Mucosa of rectum (tissue), 2 donors: ENCODE results near the gene MAGI2.

ENCODE experiments used
- H3K27ac ChIP-seq, 2 donors: one replicate each; pipeline ENCODE4 v1.7.0; 2013; ENCODE audit warnings: inconsistent platforms in 2 of 2, low read depth in 2 of 2, low read length in 2 of 2
- H3K27me3 ChIP-seq, 2 donors: one replicate each; pipeline ENCODE4 v1.7.0; 2013; ENCODE audit warnings: low read length in 2 of 2; ENCODE audit not compliant: control insufficient read depth in 2 of 2, insufficient read depth in 2 of 2
- H3K36me3 ChIP-seq, 2 donors: one replicate each; pipeline ENCODE4 v1.7.0; 2013; ENCODE audit warnings: low read length in 2 of 2; ENCODE audit not compliant: control insufficient read depth in 2 of 2, insufficient read depth in 2 of 2
- H3K4me1 ChIP-seq, 2 donors: one replicate each; pipeline ENCODE4 v1.7.0; 2013; ENCODE audit warnings: low read length in 2 of 2, mild to moderate bottlenecking in 1 of 2; ENCODE audit not compliant: control insufficient read depth in 2 of 2, insufficient read depth in 2 of 2
- H3K4me3 ChIP-seq, 2 donors: one replicate each; pipeline ENCODE4 v1.7.0; 2013; ENCODE audit warnings: low read length in 2 of 2
- H3K9ac ChIP-seq, 2 donors: one replicate each; pipeline ENCODE4 v1.7.0; 2013; ENCODE audit warnings: low read length in 2 of 2, low read depth in 1 of 2, mild to moderate bottlenecking in 1 of 2
- H3K9me3 ChIP-seq, 2 donors: one replicate each; pipeline ENCODE4 v1.7.0; 2013; ENCODE audit warnings: low read length in 2 of 2; ENCODE audit not compliant: control insufficient read depth in 2 of 2
- donor health status: healthy.
- donor health status: Normal muscosa, but diverticular disease.

MAGI2 gene

DNA sequence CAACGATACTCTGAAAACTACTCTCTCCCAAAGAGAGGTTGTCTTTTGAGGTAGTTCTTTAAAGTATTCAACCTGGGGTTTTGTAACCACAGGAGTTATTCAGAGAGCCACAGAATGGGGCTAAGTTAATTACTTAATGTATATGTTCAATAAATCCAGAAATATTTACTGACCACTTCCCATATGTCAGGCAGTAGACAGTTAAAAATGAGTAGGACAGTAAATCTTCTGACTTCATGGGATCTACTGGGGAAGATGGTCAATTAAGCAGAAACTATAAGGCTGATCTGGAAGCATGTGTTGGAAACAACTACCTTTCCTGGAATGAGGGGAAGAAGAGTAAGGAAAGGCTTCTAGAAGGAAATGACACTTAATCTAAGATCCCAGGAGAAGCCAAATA is 167.7 kb downstream of the MAGI2 start:
- H3K4me1 ChIP-seq, result no peaks in the 10 kb centered on the region
- H3K36me3 ChIP-seq, result no peaks in the 10 kb centered on the region
- no peak overlapping the region for H3K27ac ChIP-seq
- no peaks in the 10 kb centered on the region for H3K27me3 ChIP-seq
- no peaks in the 10 kb centered on the region for H3K9me3 ChIP-seq
- H3K9ac ChIP-seq, result no peak overlapping the region
- no peak overlapping the region for H3K4me3 ChIP-seq

- Histone ChIP-seq H3K36me3 (no peaks in the 10 kb centered on the region), H3K4me3 (no peak overlapping the region), H3K27ac (no peak overlapping the region), H3K9me3 (no peaks in the 10 kb centered on the region), H3K27me3 (no peaks in the 10 kb centered on the region), H3K9ac (no peak overlapping the region), H3K4me1 (no peaks in the 10 kb centered on the region)
These were observed 169.3 kb downstream of the MAGI2 start for GRCh38 chr7:79284211-79284610.

DNA sequence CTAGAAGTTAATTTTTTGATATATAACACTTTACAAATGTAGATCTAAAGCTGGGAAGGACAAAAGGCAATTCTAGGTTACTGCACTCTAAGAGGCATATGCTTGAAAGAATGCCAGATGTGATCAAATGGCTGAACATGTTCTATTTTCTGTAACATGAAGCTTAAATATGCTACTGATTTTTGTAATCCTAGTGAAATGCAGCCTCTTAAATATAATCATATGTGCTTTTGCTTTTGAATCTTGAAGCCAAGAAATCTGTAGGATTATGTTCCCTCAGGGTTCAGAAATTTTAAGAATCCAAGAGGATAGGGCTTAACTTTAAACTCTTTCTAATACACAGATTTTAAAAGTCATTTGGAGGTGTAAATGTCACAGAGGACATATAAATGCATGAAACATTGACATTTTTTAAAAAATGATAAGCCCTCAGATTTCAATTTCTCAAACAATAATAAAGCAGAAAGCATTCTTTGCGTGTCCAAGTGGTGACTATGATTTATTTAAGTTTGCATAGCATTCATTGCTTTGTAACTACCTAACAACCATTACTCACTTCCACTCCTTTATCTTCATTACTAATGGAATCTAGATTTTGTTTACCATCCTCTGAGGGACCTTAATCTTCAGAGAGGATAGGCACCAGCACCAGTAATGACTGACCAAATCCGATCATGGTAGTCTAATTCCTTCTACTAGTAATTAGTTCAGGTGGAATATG is 170.4 kb downstream of the MAGI2 start:
- H3K9ac ChIP-seq, result no peak overlapping the region
- no peaks in the 10 kb centered on the region for H3K36me3 ChIP-seq
- H3K9me3 ChIP-seq, result no peaks in the 10 kb centered on the region
- H3K27ac ChIP-seq, result no peak overlapping the region
- no peaks in the 10 kb centered on the region for H3K4me1 ChIP-seq
- no peak overlapping the region for H3K4me3 ChIP-seq
- H3K27me3 ChIP-seq, result no peaks in the 10 kb centered on the region

GRCh38 chr7:79282070-79282694 is 171.3 kb downstream of the MAGI2 start:
- Histone ChIP-seq H3K4me1 (no peaks in the 10 kb centered on the region), H3K36me3 (no peaks in the 10 kb centered on the region), H3K9ac (no peak overlapping the region), H3K9me3 (no peaks in the 10 kb centered on the region), H3K27ac (no peak overlapping the region), H3K27me3 (no peaks in the 10 kb centered on the region), H3K4me3 (no peak overlapping the region)

GRCh38 chr7:79281426-79281825 is 172.0 kb downstream of the MAGI2 start:
- Histone ChIP-seq H3K36me3 (no peaks in the 10 kb centered on the region), H3K9me3 (no peaks in the 10 kb centered on the region), H3K27ac (no peak overlapping the region), H3K4me3 (no peak overlapping the region), H3K9ac (no peak overlapping the region), H3K4me1 (no peaks in the 10 kb centered on the region), H3K27me3 (no peaks in the 10 kb centered on the region)

- no peaks in the 10 kb centered on the region for H3K27me3 ChIP-seq
- H3K9me3 ChIP-seq, result no peaks in the 10 kb centered on the region
- no peak overlapping the region for H3K9ac ChIP-seq
- no peak overlapping the region for H3K27ac ChIP-seq
- no peaks in the 10 kb centered on the region for H3K36me3 ChIP-seq
- no peaks in the 10 kb centered on the region for H3K4me1 ChIP-seq
- H3K4me3 ChIP-seq, result no peak overlapping the region
These were observed 180.5 kb downstream of the MAGI2 start for GRCh38 chr7:79272938-79273337.

- no peaks in the 10 kb centered on the region for H3K27me3 ChIP-seq
- H3K9me3 ChIP-seq, result no peaks in the 10 kb centered on the region
- H3K27ac ChIP-seq, result no peak overlapping the region
- no peak overlapping the region for H3K9ac ChIP-seq
- no peaks in the 10 kb centered on the region for H3K36me3 ChIP-seq
- H3K4me3 ChIP-seq, result no peak overlapping the region
- H3K4me1 ChIP-seq, result no peaks in the 10 kb centered on the region
These were observed 181.3 kb downstream of the MAGI2 start for GRCh38 chr7:79272066-79272669.

- no peak overlapping the region for H3K4me3 ChIP-seq
- H3K36me3 ChIP-seq, result no peaks in the 10 kb centered on the region
- H3K27me3 ChIP-seq, result no peaks in the 10 kb centered on the region
- no peak overlapping the region for H3K27ac ChIP-seq
- no peaks in the 10 kb centered on the region for H3K4me1 ChIP-seq
- no peaks in the 10 kb centered on the region for H3K9me3 ChIP-seq
- no peak overlapping the region for H3K9ac ChIP-seq
These were observed 184.7 kb downstream of the MAGI2 start for GRCh38 chr7:79268730-79269129.

GRCh38 chr7:79258826-79259225 is 194.6 kb downstream of the MAGI2 start:
- no peaks in the 10 kb centered on the region for H3K36me3 ChIP-seq
- no peak overlapping the region for H3K4me3 ChIP-seq
- H3K27me3 ChIP-seq, result no peaks in the 10 kb centered on the region
- no peaks in the 10 kb centered on the region for H3K9me3 ChIP-seq
- no peaks in the 10 kb centered on the region for H3K4me1 ChIP-seq
- H3K9ac ChIP-seq, result no peak overlapping the region
- no peak overlapping the region for H3K27ac ChIP-seq

GRCh38 chr7:79257959-79258358 is 195.5 kb downstream of the MAGI2 start:
- Histone ChIP-seq H3K27ac (no peak overlapping the region), H3K36me3 (no peaks in the 10 kb centered on the region)

More at GRCh38 chr7:79257959-79258358, 195.5 kb downstream of the MAGI2 start:
- Histone ChIP-seq H3K4me3 (no peak overlapping the region), H3K9me3 (no peaks in the 10 kb centered on the region), H3K9ac (no peak overlapping the region), H3K27me3 (no peaks in the 10 kb centered on the region), H3K4me1 (no peaks in the 10 kb centered on the region)
